NCI-H510A (cell line): ENCODE data around the gene CKS1B.

Experiments used
- DNase-seq: peaks from one replicate; lab custom pipeline; 2025; lab: John Stamatoyannopoulos, UW

Gene CKS1B

GRCh38 chr1:155015527-155016230 is 41.2 kb downstream of the CKS1B start:
- no peak for DNase-seq

DNA sequence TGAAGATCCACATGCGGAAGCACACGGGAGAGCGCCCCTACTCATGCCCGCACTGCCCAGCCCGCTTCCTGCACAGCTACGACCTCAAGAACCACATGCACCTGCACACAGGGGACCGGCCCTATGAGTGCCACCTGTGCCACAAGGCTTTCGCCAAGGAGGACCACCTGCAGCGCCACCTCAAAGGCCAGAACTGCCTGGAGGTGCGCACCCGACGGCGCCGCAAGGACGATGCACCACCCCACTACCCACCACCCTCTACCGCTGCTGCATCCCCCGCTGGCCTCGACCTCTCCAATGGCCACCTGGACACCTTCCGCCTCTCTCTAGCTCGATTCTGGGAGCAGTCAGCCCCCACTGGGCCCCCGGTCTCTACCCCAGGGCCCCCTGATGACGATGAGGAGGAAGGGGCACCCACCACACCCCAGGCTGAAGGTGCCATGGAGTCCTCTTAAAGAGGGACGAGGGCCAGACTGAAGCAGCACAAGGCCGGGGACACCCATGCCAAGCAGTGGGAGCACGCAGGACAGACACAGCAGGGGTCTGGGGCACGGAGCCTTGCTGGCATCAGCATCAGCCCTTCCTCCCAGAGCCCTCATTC is 41.9 kb downstream of the CKS1B start:
- no peak for DNase-seq

DNA sequence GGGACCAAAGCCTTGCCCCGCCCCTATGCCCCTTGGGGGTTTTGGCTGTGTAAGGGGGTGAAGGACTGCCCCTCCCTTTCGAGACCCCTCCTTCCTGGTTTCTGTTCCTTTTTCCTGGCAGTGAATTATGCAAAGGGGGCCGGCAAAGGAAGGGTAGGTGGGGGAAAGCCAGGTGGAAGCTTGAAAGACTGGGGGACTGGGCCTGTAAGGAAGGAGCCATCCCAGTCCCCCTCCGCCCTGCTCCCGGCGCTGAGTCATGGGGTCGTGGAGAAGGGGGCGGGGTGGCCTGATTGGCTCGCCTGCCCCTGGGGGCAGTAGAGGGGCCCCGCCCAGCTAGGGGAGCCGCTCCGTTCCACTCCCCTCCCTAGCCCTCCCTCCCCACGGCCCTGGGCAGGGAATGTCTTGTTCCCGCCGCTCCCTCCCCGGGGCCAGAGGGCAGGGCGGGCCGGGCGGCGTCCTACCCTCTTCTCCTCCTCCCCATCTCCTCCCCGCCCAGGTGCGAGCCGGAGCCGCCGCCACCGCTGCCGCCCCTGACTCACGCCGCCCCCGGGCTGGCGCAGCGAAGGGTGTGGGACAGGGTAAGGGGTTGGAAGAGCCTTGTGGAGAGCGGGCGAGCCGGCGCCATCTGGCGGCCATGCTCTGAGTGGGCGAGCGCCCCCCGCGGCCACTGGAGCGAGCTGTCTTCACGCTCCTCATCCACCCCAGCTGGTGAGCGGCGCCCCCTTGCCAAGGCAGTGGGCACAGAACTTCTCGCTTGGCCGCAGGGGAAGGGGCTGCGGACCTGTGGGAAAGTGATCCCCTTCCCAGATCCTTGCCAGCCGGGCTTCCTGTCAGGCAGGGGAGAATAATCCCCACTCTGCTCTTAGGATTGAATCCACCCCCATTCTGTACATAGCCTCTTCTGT is 42.8 kb downstream of the CKS1B start:
- DNase-seq, result peak; percentile 71

- DNase-seq, result no peak
Observed at GRCh38 chr1:155017946-155018316, 43.5 kb downstream of the CKS1B start.

- no peak for DNase-seq
Observed at GRCh38 chr1:155018617-155019348, 44.3 kb downstream of the CKS1B start.

GRCh38 chr1:155019377-155020245 is 45.1 kb downstream of the CKS1B start:
- no peak for DNase-seq

DNA sequence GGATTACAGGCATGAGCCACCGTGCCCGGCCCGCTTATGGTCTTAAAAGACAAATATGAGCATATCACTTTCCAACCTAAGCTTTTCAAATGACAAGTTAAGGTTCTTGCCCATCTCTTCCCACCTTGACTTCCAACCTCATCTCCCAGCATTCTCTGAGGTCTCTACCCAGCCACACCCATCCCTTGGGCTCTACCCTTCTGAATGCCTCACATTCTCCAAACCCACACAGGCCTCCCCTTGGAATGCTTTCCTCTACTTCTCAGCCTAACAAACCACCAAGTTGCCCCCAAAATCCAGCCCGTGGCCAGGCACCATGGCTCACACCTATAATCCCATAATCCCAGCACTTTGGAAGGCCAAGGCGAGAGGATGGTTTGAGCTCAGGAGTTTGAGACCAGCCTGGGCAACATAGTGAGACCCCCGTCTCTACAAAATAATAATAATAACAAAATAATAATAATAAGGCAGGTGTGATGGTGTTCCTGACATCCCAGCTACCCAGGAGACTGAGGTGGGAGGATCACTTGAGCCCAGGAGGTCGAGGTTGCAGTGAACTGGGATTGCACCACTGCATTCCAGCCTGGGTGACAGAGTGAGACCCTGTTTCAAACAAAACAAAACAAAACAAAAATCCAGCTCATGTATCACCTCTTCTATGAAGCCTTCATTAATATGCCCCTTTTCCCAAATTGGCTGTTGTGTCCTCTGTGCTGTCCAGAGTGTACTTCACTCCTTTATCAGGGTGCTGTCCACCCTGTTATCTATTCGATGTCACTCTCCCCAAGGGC is 47.9 kb downstream of the CKS1B start:
- no peak for DNase-seq

GRCh38 chr1:155022927-155023236 is 48.4 kb downstream of the CKS1B start:
- peak; percentile 78 for DNase-seq

- no peak for DNase-seq
Observed at GRCh38 chr1:155023627-155024026, 49.1 kb downstream of the CKS1B start.

DNA sequence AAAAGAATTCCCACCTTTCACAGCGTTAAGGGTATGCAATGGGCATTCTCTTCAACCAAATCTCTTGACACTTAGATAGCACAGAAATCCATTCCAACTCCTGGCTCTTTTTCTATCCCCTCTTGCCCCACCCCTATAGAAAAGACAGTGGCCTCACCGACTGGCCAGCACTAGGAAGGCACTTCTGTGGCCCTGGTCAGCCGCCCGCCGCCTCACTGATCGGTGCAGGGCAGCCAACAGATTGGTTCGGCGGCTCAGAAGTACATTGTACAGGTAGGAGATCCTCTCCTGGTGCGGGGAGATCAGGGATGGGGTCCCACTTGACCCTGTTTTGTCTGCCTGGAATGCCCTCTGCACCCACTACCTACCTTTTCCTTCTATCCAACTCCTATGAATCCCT is 49.8 kb downstream of the CKS1B start:
- DNase-seq, result no peak

DNA sequence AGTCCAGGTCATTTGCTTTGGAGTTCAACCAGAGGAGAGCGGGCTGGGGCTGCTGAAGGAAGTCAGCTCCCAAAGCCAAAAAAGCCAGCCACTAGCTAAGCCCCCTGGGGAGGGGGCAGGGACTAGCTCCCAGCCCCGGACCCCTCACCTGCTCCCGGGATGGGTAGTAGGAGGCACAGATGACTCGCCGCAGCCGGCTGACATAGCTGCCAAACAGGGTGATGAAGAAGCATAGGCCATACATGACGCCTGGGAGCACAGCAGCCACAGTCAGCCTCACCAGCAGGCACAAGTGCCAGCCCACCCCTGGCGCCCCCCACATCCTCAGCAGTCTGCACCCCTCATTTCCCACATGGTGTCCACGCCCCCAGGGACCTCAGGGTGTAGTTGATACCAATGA is 51.7 kb downstream of the CKS1B start:
- DNase-seq, result no peak

DNA sequence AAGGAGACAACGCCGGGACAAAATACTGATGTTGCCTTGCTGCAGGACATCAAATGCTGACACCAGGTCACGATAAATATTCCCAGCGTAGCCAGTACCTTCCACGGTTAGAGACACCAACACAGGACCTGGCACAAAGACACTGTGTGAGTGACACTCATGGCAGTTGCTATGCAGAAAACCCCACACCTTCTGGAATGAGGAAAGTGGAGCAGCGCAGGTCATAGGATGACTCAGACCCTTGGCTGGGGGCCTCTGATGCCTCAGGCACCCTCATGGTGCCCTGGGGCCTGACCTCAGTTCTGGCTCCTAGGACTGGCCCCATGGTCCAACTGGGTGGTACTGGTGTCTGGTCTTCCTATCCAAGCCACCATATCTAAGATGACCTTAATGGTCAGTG is 52.1 kb downstream of the CKS1B start:
- DNase-seq, result no peak
